Body of pancreas (tissue), 4 donors: ENCODE data around the gene ZNF219.

Experiments
- POLR2A ChIP-seq, 3 donors: fragments of 450-650 bp; IDR thresholded peaks; one replicate each; pipeline ENCODE4 v1.6.1; 2016; ENCODE audit warnings: antibody characterized with exemption in 3 of 3, mild to moderate bottlenecking in 2 of 3
- TF ChIP-seq, protein P1 (sequence below), 7 experiments: fragments of 450-650 bp in 4 of 7; fragments of 200-600 bp in 3 of 7; sonication (generic) in 3 of 7; IDR thresholded peaks; one replicate each; pipeline ENCODE4 v1.5.1; 2016 to 2019; ENCODE audit warnings: antibody characterized with exemption in 7 of 7

DNA sequence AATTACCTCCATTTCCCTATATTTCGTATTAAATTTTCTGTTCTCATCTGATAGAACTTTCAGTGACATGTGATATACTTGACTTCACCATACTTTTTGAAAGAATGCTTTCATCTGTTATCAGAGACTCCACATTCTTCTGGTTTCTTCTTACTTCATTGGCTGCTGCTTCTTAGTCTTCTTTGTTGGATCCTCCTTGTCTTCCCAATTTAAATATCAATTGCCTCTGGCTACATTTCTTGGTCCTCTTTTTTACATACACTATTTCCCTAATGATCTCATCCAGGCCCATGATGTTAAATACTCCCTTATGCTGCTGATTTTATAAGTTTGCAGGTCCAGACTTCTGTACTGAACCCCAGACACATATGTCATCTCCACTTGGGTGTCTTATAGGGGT is 35.4 kb upstream of the ZNF219 start:
- TF ChIP-seq, protein P1, sequence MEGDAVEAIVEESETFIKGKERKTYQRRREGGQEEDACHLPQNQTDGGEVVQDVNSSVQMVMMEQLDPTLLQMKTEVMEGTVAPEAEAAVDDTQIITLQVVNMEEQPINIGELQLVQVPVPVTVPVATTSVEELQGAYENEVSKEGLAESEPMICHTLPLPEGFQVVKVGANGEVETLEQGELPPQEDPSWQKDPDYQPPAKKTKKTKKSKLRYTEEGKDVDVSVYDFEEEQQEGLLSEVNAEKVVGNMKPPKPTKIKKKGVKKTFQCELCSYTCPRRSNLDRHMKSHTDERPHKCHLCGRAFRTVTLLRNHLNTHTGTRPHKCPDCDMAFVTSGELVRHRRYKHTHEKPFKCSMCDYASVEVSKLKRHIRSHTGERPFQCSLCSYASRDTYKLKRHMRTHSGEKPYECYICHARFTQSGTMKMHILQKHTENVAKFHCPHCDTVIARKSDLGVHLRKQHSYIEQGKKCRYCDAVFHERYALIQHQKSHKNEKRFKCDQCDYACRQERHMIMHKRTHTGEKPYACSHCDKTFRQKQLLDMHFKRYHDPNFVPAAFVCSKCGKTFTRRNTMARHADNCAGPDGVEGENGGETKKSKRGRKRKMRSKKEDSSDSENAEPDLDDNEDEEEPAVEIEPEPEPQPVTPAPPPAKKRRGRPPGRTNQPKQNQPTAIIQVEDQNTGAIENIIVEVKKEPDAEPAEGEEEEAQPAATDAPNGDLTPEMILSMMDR (IDR thresholded peaks at IDR 0.05): no peak
- no peak for TF ChIP-seq POLR2A (IDR thresholded peaks at IDR 0.05)
